ENCODE measurements around the gene EGLN3. TPM values are rescaled to one million over a fixed set of nuclear protein-coding genes. Genes with fewer than 3 reads are reported as not detected.
"Not testable (repeated sequence)": the region's sequence is repeated elsewhere in the genome, so short reads cannot be mapped to it uniquely, and the experiment has no call there.

EGLN3 gene
- 10 to 100 TPM in 3 of 4 donors, 1 to 10 TPM in 1; 9.1 to 29.4 (median 15.7) TPM for polyA plus RNA-seq (ENCODE audit: insufficient read length in 4 of 4)

DNA sequence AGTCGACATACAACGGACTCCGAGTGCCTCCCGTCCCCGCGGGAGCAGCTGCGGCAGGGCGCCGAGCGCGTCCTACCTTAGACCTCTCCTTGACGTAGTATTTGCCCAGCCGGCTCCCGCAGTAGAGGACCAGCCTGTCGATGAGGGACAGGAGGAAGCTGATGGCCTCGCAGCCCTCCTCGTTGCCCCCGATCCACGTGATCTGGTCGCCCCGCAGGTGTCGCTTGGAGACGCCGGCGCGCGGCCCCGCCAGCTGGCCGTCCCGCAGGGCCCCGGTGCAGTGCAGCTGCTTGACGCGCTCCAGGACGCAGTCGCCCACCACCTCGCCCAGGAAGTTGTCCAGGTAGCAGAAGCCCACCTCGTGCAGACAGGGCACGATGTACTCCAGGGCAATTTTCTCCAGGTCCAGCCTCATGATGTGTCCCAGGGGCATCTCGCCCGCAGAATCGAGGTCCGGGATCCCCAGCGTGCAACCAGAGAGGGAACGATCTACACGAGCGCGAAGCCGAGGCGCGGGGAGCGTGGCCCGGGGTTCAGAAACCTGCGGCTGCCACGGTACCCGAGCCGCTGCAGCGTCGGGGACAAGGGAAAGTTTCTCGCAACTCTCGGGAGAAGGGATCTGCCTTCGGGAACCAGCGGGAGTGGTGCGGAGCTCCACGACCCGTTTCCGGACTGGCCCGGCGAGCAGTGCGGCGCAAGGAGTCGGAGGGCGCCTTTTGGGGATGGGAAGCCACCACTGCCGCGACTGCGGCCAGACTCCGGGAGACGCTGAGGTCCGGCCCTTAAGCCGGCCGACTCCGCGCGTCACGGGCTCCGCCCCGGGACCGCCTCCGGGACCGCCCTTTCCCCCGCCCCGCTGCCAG lies at the start of gene EGLN3:
Gene EGLN3 (minus strand): TSS at position 755 of the 863 bp plus-strand sequence. CDS start 322 bp downstream, at position 433.
- peak in 3 of 4 donors; percentile 70 to 76 (median 74) for DNase-seq (ENCODE audit: low read depth in 4 of 4, low spot score in 3 of 4)

DNA sequence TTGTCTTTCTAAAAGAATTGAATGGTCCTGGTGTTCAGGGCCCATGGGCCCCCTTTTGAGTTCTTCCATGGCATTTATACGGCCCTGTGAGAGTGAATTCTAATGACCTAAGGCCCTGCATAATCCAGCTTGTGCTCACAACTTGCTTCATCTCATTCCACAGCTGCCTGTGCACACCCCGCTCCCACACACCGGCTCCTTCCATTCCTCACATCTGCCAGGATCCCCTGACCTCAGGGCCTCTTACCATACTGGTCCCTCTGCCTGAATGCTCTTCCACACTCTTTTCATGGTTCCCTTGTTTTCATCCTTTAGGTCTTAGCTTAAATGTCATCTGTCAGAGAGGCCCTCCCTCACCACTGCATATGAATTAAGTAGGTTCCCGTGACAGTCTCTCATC lies 49.5 kb upstream of the EGLN3 start:
- DNase-seq (ENCODE audit: low read depth in 4 of 4, low spot score in 3 of 4) = no peak

- no peak for DNase-seq (ENCODE audit: low read depth in 4 of 4, low spot score in 3 of 4)
These were observed 49.0 kb upstream of the EGLN3 start for GRCh38 chr14:33999771-34000291.

DNA sequence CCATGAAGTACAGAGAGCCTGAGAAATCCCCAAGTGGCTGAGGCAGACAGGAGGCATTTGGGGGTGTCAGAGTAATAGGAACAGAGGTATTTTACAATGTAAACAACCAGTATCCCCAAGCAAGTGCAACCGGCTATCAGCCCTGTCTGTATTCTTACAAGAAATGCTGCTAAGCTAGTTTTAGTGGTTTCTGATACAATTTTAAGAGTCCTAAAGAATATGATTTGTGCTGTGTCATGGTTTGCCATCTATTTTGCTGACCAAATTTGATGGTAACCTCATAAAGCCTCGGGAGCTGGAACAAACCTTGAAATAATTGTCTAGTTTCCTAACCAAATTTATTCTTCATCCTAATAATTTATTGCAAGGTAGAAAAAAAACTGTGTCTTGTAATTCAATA lies 46.7 kb upstream of the EGLN3 start:
- DNase-seq (ENCODE audit: low read depth in 4 of 4, low spot score in 3 of 4) = no peak

- DNase-seq (ENCODE audit: low read depth in 4 of 4, low spot score in 3 of 4) = no peak
These were observed 45.6 kb upstream of the EGLN3 start for GRCh38 chr14:33996462-33996861.

DNA sequence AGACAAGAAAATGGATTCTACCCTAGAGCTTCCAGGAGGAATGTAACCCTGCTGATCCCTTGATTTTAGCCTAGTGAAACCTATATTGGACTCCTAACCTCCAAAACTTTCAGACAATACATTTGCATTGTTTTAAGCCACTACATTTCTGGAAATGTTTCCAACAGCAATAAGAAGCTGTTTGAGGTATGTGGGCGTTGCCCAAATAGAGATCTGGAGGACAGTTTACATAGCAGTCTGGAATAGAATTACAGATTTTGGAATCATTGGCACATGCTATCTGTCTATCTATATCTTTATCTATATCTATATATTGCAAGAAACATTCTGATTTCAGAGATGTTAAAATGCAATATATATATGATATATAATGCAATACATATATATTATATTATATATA lies 42.4 kb upstream of the EGLN3 start:
- DNase-seq (ENCODE audit: low read depth in 4 of 4, low spot score in 3 of 4) = no peak

GRCh38 chr14:33992274-33993007 lies 41.6 kb upstream of the EGLN3 start:
- no peak for DNase-seq (ENCODE audit: low read depth in 4 of 4, low spot score in 3 of 4)

GRCh38 chr14:33990790-33991189 lies 39.9 kb upstream of the EGLN3 start:
- no peak for DNase-seq (ENCODE audit: low read depth in 4 of 4, low spot score in 3 of 4)

DNA sequence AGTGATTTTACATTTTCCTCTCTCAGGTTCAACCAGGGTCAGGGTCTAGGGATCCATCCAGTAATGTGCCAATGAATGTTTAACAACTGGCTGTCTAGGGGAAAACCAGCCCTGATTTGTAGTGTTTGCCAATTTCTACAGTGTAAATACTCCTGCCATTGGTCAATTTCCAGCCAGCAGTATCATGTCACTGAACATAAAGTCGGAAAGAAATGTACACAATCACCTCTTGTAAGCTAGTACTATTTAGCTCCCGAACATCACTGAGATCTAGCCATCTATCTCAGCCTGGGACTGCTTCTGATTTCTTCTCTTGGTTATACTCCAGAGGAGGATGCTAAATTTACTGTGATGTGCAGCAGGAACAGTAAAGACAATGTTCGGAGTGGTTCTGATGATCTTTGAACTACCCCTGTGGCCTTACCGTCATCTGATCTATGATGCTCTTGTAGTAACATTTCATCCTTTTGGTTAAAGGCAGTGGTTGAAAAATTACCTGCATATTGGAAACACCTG lies 36.7 kb upstream of the EGLN3 start:
- DNase-seq (ENCODE audit: low read depth in 4 of 4, low spot score in 3 of 4) = no peak

DNA sequence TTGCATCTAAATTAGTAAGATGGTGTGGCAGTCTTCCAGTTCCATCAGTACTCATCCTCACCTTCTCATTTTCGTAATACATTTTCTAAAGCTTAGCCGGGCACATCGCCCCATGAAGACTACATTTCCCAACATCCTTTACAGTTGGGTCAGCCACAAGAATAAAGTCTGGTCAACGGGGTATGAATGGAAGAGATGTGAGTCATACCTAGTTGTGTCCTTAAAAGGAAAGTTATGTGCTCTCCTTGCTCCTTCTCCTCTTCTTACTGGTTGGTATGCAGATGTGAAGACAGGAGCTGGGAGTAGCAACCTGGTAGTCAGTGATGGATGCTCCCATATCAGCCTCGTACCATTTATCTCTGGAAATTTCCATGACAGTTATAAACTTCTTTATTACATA lies 35.9 kb upstream of the EGLN3 start:
- DNase-seq (ENCODE audit: low read depth in 4 of 4, low spot score in 3 of 4) = no peak

DNA sequence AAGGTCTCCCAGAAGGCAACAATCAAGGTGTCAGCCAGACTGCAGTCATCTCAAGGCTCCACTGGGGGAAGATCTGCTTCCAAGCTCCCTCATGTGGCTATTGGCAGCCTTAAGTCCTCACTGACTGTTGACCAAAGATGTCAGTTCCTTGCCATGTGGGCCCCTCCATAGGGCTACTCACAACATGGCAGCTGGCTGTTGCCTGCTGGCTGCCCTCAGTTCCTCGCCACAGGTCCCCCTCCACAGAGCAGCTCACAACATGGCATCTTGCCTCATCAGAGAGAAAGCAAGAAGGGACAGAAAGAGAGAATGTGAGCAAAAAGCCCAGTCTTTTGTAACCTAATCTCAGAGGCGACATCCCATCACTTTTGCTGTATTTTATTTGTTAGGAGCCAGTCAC lies 34.4 kb upstream of the EGLN3 start:
- no peak for DNase-seq (ENCODE audit: low read depth in 4 of 4, low spot score in 3 of 4)

- no peak for DNase-seq (ENCODE audit: low read depth in 4 of 4, low spot score in 3 of 4)
These were observed 28.9 kb upstream of the EGLN3 start for GRCh38 chr14:33979613-33980276.

DNA sequence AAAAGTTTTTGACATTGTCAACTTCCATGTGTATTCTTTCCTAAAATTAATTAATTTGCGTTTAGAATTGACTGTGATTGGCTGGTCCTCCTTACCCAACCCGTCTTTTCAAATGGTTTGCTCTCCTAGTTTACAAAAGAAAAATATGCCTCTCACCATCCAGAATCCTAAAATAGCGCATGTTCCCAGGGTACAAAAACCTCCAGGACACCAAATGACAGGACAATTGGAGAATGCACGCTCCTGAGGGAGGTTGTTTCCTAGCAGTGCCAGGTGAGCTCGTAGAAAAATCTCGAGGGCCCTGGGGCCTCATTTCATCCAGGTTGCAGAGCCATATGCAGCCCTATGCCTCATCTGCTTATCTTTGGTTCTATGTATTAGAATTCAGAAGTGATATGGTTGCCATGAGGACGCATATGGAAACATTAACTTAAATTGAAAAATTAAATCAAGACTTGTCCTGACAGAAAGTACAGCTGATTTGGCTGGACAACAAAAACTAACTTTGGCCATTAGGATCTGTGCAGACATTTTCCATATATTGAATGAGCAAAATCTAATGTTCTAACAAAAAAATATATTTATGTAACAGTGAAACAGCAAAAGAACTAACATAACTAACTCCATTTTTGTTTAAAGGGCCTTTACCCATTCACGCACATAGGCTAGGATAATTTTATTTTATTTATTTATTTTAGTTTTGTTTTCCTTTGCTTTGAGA lies 28.2 kb upstream of the EGLN3 start:
- no peak for DNase-seq (ENCODE audit: low read depth in 4 of 4, low spot score in 3 of 4)

- DNase-seq (ENCODE audit: low read depth in 4 of 4, low spot score in 3 of 4) = no peak
These were observed 21.8 kb upstream of the EGLN3 start for GRCh38 chr14:33972583-33973081.

DNA sequence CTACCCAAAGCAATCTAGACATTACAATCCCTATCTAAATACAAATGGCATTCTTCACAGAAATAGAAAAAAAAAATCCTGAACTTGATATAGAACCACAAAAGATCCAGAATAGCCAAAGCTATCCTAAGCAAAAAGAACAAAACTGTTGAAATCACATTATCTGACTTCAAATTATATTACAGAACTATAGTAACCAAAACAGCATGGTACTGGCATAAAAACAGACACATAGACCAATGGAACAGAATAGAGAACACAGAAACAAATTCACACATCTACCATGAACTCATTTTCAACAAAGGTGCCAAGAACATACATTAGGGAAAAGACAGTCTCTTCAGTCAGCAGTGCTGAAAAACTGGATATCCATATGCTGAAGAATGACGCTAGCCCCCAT lies 19.0 kb upstream of the EGLN3 start:
- not testable (repeated sequence) for DNase-seq (ENCODE audit: low read depth in 4 of 4, low spot score in 3 of 4)

DNA sequence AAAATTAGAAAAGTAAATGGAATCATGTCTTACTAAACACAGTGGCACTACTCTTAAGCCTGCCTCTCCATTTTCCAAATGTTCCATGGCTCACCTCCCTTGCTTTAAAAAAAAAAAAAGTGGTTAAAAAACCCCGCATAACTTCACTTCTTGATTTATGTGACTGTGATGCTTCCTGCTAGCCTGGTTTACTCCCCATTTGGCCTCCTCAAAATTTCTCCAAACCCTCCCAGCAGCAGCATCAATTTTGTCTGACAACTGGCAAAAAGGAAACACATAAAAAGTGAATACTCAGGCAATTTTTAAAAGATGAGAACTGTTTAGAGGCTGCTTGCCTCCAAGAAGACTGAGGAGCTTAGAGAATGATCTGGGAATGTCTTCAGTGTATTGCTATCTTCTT lies 17.8 kb upstream of the EGLN3 start:
- DNase-seq (ENCODE audit: low read depth in 4 of 4, low spot score in 3 of 4) = no peak

GRCh38 chr14:33967138-33967537 lies 16.3 kb upstream of the EGLN3 start:
- DNase-seq (ENCODE audit: low read depth in 4 of 4, low spot score in 3 of 4) = no peak

DNA sequence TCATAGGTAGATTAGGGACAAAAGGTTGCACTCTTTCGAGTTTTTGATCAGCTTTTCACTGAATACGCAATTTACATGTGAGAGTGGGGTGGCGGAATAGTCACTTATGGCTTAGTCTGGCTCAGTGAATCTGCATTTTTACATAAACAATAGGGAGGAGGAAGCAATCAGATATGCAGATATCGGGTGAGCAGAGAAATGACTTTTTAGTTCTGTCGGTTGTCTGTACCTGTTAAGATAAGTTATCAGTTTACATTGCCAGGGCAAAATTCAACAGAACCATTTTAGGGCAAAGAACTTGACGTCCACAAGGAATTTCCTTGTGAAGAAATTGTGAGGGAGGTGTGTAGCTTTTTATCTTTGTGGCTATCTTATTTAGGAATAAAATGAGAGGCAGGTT lies 15.4 kb upstream of the EGLN3 start:
- DNase-seq (ENCODE audit: low read depth in 4 of 4, low spot score in 3 of 4) = no peak

GRCh38 chr14:33964599-33965317 lies 13.9 kb upstream of the EGLN3 start:
- DNase-seq (ENCODE audit: low read depth in 4 of 4, low spot score in 3 of 4) = no peak

Data from left renal pelvis (tissue), 4 donors.